A549 (cell line): ENCODE measurements around the gene ABITRAM. TPM values are rescaled to one million over a fixed set of nuclear protein-coding genes. Genes with fewer than 3 reads are reported as not detected.

Source experiments
- polyA plus RNA-seq, 4 experiments: library from polyadenylated mRNA; depleted of rRNA in 3 of 4; stranded (reverse); fragments of >200 nt; fragmentation: RNase III in 1 of 4; extraction: RNeasy Plus Mini Kit Qiagen cat#74134 plus additional on column Dnase treatment in 1 of 4; gene quantifications; 2 replicates in 3 of 4; 3 replicates in 1 of 4; pipeline ENCODE4 v1.2.3, GENCODE V29; 2011 to 2017

The ABITRAM gene
- polyA plus RNA-seq, 2 of the 4 experiments (the other 2 are of a cell fraction), result 18.7 to 38.2 TPM

Other genes starting within 250 kb of the ABITRAM start
- not detected in 2 replicates for gene ACTL7B, start 78.4 kb upstream of the ABITRAM start, polyA plus RNA-seq (2011; rRNA removed)
- gene ACTL7B, start 78.4 kb upstream of the ABITRAM start, polyA plus RNA-seq (2017; fragmentation: RNase III; extraction: RNeasy Plus Mini Kit Qiagen cat#74134 plus additional on column Dnase treatment), result not detected in 3 replicates
- gene ACTL7A, start 72.1 kb upstream of the ABITRAM start, polyA plus RNA-seq (2011; rRNA removed), result not detected in 2 replicates
- gene ACTL7A, start 72.1 kb upstream of the ABITRAM start, polyA plus RNA-seq (2017; fragmentation: RNase III; extraction: RNeasy Plus Mini Kit Qiagen cat#74134 plus additional on column Dnase treatment), result not detected in 3 replicates
- gene ELP1, start 276 bp upstream of the ABITRAM start, polyA plus RNA-seq (2011; rRNA removed), result 35.8 and 48.9 TPM in 2 replicates
- 25.4 to 26.3 TPM (median 26.1 TPM) in 3 replicates for gene ELP1, start 276 bp upstream of the ABITRAM start, polyA plus RNA-seq (2017; fragmentation: RNase III; extraction: RNeasy Plus Mini Kit Qiagen cat#74134 plus additional on column Dnase treatment)
- gene CTNNAL1, start 79.1 kb downstream of the ABITRAM start, polyA plus RNA-seq (2011; rRNA removed), result 42.5 and 63.6 TPM in 2 replicates
- gene CTNNAL1, start 79.1 kb downstream of the ABITRAM start, polyA plus RNA-seq (2017; fragmentation: RNase III; extraction: RNeasy Plus Mini Kit Qiagen cat#74134 plus additional on column Dnase treatment), result 43.8 to 61.3 TPM (median 48.8 TPM) in 3 replicates
- 88.9 and 108 TPM in 2 replicates for gene TMEM245, start 185.5 kb downstream of the ABITRAM start, polyA plus RNA-seq (2011; rRNA removed)
- 44.9 to 48.6 TPM (median 48.2 TPM) in 3 replicates for gene TMEM245, start 185.5 kb downstream of the ABITRAM start, polyA plus RNA-seq (2017; fragmentation: RNase III; extraction: RNeasy Plus Mini Kit Qiagen cat#74134 plus additional on column Dnase treatment)
- 1.5 TPM in 2 replicates for gene FRRS1L, start 232.8 kb downstream of the ABITRAM start, polyA plus RNA-seq (2011; rRNA removed)
- 0.42 to 0.59 TPM (median 0.54 TPM) in 3 replicates for gene FRRS1L, start 232.8 kb downstream of the ABITRAM start, polyA plus RNA-seq (2017; fragmentation: RNase III; extraction: RNeasy Plus Mini Kit Qiagen cat#74134 plus additional on column Dnase treatment)